Measurements from ENCODE around the gene CCDC3. TPM values are rescaled to one million over a fixed set of nuclear protein-coding genes. Genes with fewer than 3 reads are reported as not detected.

The CCDC3 gene
- total RNA-seq, 1 donor from 2014 or later: 86.0 TPM

DNA sequence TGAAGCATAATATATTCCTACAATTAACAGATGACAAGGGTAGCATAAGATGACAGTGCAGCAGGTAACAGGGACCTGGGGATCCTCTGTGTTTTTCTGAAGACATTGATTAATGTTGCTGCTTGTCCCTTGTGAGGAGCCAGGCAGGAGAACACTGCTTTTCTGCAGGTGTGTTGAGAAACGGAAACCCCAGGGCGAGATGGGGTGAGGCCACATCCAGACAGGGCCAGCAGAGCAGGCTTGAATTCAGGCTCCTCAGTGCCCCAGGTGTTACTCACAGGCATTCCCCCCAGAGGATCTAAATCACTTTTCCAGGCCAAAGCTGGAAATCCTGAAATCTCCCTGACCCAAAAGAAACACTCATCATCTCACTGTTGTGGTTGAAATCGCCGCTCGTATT lies 105.3 kb downstream of the CCDC3 start:
- no peak for DNase-seq (ENCODE audit: low spot score in 2 of 2)
- no peak overlapping the region for H3K27ac ChIP-seq
- H3K9me3 ChIP-seq: peaks cover 6 to 16% of the 10 kb centered on the region in 2 donors
- no peaks in the 10 kb centered on the region for H3K27me3 ChIP-seq
- H3K4me3 ChIP-seq: no peak overlapping the region
- intact Hi-C loops (cut with DNase I): no loop called here
- TF ChIP-seq, protein P1, sequence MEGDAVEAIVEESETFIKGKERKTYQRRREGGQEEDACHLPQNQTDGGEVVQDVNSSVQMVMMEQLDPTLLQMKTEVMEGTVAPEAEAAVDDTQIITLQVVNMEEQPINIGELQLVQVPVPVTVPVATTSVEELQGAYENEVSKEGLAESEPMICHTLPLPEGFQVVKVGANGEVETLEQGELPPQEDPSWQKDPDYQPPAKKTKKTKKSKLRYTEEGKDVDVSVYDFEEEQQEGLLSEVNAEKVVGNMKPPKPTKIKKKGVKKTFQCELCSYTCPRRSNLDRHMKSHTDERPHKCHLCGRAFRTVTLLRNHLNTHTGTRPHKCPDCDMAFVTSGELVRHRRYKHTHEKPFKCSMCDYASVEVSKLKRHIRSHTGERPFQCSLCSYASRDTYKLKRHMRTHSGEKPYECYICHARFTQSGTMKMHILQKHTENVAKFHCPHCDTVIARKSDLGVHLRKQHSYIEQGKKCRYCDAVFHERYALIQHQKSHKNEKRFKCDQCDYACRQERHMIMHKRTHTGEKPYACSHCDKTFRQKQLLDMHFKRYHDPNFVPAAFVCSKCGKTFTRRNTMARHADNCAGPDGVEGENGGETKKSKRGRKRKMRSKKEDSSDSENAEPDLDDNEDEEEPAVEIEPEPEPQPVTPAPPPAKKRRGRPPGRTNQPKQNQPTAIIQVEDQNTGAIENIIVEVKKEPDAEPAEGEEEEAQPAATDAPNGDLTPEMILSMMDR (IDR thresholded peaks at IDR 0.05): no peak
- H3K4me1 ChIP-seq: peaks cover 0 to 2% of the 10 kb centered on the region in 2 donors
- peaks cover 10 to 24% of the 10 kb centered on the region in 2 donors for H3K36me3 ChIP-seq

DNA sequence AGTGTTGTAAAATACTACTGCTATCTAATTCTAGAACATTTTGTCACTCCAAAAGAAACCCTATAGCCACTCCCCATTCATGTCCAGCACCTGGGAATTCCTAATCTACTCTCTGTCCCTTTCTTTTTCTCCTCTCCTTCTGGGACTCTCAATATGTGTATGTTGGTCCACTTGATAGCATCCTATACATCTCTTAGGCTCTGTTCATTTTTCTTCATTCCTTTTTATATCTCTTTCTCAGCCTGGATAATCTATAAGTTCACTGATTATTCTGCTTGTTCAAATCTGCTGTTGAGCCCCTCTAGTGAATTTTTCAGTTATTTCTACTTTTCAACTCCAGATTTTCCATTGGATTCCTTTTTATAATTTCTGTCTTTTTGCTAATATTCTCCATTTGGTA lies 108.6 kb downstream of the CCDC3 start:
- DNase-seq (ENCODE audit: low spot score in 2 of 2): no peak
- no peak overlapping the region for H3K4me3 ChIP-seq
- intact Hi-C loops (cut with DNase I): no loop called here
- H3K27me3 ChIP-seq: no peaks in the 10 kb centered on the region
- peaks cover 6 to 16% of the 10 kb centered on the region in 2 donors for H3K9me3 ChIP-seq
- no peak overlapping the region for H3K27ac ChIP-seq
- H3K4me1 ChIP-seq: peaks cover 4 to 13% of the 10 kb centered on the region in 2 donors
- peaks cover 6 to 16% of the 10 kb centered on the region in 2 donors for H3K36me3 ChIP-seq
- TF ChIP-seq, protein P1 (IDR thresholded peaks at IDR 0.05): no peak

DNA sequence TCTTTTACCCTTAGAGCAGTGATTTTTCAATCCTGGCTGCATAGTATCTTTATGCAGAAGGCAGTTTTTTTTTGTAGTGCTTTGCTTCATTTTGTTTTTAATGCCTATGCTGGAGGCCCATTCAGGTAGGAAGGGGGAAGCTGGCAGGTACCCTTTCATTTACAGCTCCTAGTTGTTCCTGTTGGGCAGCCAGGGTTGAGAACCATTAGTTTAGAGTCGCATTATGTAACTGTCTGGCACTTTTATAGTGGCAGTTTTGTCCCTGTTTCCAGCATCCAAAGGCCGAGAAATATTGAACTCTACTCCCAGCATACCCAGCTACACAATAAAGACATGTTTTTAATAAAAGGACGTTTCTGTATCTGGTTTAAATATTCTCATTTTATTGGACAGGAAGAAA lies 110.6 kb downstream of the CCDC3 start:
- Histone ChIP-seq H3K4me3 (no peak overlapping the region), H3K4me1 (peaks cover 9 to 17% of the 10 kb centered on the region in 2 donors), H3K9me3 (peaks cover 6 to 16% of the 10 kb centered on the region in 2 donors), H3K27me3 (no peaks in the 10 kb centered on the region), H3K36me3 (no peaks in the 10 kb centered on the region), H3K27ac (peak overlapping the region; percentile 47 to 65)
- TF ChIP-seq, protein P1 (IDR thresholded peaks at IDR 0.05): no peak
- DNase-seq (ENCODE audit: low spot score in 2 of 2): no peak
- intact Hi-C loops (cut with DNase I): no loop called here

DNA sequence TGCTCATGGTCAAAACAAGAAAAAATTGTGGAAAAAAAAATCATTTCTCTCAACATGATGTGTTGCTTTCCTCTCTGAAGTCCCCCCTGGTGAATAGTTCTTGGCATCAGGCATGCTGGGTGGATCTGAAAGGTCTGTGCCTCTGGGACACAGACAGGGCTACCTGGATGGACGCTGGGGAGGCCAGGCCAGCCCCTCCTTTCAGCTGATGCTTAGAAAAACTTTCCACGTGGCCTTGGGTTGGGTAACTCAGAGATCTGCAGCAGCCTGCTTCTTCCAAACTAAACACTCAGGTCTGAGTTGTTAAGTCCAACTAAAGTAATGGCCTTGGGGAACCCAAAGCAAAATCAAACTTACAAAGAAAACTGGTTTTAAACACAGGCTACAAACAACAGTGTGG lies 113.0 kb downstream of the CCDC3 start:
- H3K27ac ChIP-seq: peak overlapping the region; percentile 80 to 89
- intact Hi-C loops (cut with DNase I): loop anchor here (5.0 kb wide), 1 partner anchor 46 kb away; no protein-coding TSS in a partner anchor
- H3K9me3 ChIP-seq: peaks cover 6 to 10% of the 10 kb centered on the region in 2 donors
- peak in 1 of 2 donors; percentile 72 for DNase-seq (ENCODE audit: low spot score in 2 of 2)
- H3K4me1 ChIP-seq: peaks cover 9 to 17% of the 10 kb centered on the region in 2 donors
- H3K36me3 ChIP-seq: no peaks in the 10 kb centered on the region
- H3K4me3 ChIP-seq: no peak overlapping the region
- TF ChIP-seq, protein P1 (IDR thresholded peaks at IDR 0.05): no peak
- no peaks in the 10 kb centered on the region for H3K27me3 ChIP-seq

DNA sequence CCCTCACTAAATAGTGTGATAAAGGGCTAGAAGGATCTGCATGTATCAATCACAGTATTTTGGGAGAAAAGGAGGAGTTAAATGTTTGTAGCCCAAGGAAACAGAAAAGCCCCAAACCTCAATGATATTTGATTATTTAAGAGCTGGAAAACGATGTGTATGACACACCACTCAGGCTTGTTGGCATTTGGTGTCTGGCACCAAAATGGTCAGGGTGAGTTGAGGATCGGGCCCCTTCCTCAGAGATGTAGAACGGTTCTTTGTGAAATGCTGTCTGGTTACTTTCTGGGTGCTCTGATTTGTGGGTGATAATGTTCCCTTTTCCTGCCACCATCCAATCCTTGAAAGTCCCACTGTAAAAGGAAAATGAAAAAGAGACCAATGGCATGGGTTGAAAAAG lies 113.7 kb downstream of the CCDC3 start:
- Histone ChIP-seq H3K36me3 (no peaks in the 10 kb centered on the region), H3K9me3 (peaks cover 0 to 3% of the 10 kb centered on the region in 2 donors), H3K4me1 (peaks cover 9 to 17% of the 10 kb centered on the region in 2 donors), H3K27ac (peak overlapping the region; percentile 80 to 89), H3K27me3 (no peaks in the 10 kb centered on the region), H3K4me3 (no peak overlapping the region)
- DNase-seq (ENCODE audit: low spot score in 2 of 2): no peak
- TF ChIP-seq, protein P1 (IDR thresholded peaks at IDR 0.05): no peak
- intact Hi-C loops (cut with DNase I): loop anchor here (1.0 to 5.0 kb wide), 2 partner anchors 45 to 114 kb away; partner anchors contain the start of gene CCDC3

DNA sequence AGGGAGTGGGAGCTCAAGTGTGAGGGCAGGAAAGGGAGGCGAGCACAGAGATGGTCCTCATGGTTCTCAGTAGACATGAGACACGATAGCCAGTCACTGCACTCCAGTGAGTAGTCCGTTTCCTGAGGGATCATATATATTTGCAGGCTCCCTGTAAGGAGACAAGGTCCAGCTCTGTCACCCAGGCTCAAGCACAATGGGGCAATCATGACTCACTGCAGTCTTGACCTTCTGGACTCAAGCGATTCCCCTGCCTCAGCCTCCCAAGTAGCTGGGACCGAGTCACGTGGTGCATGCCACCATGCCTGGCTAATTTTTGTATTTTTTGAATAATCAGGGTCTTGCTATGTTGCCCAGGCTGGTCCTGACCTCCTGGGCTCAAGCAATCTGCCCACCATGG lies 116.7 kb downstream of the CCDC3 start:
- no peaks in the 10 kb centered on the region for H3K9me3 ChIP-seq
- intact Hi-C loops (cut with DNase I): loop anchor here (5.0 kb wide), 1 partner anchor 43 kb away; no protein-coding TSS in a partner anchor
- no peak for DNase-seq (ENCODE audit: low spot score in 2 of 2)
- H3K27me3 ChIP-seq: no peaks in the 10 kb centered on the region
- H3K4me1 ChIP-seq: peaks cover 9 to 15% of the 10 kb centered on the region in 2 donors
- H3K27ac ChIP-seq: no peak overlapping the region
- H3K36me3 ChIP-seq: no peaks in the 10 kb centered on the region
- H3K4me3 ChIP-seq: no peak overlapping the region
- TF ChIP-seq, protein P1 (IDR thresholded peaks at IDR 0.05): no peak
